NCI-H2227 treated with DMSO at 0.1 percent for 48 hours (cell line): ENCODE results near the gene RTRAF.
A peak's percentile ranks its signal among the peaks of the same experiment; 100 is the strongest.

Source experiments
- DNase-seq: peaks from one replicate; lab custom pipeline; 2025; lab: John Stamatoyannopoulos, UW

Gene RTRAF

GRCh38 chr14:51989293-51990234 lies at the start of gene RTRAF:
TSS of gene RTRAF (plus strand) at chr14:51989546. CDS start at chr14:51989640, 94 bp downstream.
- DNase-seq = peak; percentile 91

DNA sequence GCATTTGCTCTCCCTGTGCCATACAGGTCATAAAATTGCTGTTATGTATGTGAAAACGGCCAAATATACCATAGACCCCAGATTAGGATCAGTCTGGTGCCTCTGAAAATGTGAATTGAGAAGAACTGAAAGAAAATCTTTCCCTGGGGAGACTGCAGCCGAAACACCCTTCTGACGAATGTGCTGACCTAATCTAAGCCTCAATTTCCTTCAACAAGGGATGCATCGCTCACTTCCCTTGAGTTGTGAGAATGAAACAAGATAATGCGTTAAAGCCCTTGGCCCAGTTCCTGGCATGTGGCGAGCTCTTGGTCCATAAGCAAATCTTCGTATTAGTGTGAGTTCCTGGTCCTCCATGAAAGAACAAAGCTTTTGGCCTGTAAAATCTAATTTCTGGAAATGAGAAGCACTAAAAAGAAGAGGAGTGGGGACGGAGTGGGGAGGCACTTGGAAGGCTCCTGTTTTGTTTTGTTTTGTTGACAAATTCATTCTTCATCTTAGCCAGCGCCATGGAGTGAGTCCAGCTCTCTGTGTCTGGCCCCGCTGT lies 49.5 kb upstream of the RTRAF start:
- no peak for DNase-seq

DNA sequence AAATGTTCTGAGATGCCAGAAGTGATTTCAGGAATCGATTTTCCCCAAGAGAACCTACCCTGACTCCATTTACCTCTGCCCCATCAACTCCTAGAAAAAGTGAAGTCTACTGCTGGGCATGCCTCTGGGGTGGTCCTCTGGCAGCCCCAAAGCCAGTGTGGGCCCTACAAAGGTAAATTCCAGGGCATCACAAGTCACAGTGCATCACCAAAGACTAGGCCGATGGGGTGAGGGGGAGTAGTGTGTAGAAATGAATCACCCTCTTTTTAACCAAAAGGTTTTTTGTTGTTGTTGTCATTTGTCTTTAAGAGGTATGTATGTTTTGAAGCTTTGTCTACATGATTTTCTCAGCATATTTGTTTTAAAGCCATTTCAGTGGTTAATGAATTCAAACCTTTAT lies 46.4 kb upstream of the RTRAF start:
- DNase-seq = no peak

GRCh38 chr14:51950007-51950406 lies 39.3 kb upstream of the RTRAF start:
- DNase-seq = no peak

DNA sequence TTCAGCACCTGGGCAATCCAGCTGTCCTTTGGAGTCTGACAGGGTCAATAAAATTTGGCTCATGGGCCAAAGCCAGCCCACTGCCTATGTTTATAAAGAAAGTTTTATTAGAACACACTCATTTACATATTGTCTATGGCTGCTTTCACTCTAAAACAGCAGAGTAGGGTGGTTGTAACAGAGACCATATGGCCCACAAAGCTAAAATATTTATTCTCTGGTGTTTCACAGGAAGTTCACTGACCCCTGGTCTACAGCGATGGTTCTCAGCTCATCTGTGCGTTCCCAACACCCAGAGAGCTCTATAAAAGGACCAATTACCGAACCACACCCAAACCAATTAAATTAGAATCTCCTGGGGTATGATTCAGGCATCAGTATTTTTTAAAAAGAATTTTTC lies 37.7 kb upstream of the RTRAF start:
- no peak for DNase-seq

GRCh38 chr14:51954031-51954430 lies 35.3 kb upstream of the RTRAF start:
- DNase-seq = peak; percentile 9

- no peak for DNase-seq
These were observed 34.7 kb upstream of the RTRAF start for GRCh38 chr14:51954657-51955056.

DNA sequence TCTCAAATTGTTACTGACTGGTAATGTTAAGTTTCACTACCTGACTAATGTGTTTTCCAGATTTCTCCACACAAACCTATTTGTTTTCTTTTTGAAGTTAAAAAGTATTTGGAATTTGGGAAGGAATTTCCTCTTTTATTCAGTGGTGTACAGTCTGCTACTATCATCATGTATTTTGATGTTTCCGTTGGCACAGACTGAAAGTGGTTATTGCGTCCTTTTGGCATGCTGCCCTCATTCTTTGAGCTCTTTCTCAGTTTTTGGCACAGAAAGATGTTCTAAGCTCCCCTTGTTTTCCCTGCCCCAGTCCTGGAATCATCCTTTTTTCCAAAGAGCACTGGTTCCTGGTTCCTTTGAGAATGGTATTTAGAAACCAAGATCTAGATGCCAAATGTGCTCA lies 31.4 kb upstream of the RTRAF start:
- no peak for DNase-seq

DNA sequence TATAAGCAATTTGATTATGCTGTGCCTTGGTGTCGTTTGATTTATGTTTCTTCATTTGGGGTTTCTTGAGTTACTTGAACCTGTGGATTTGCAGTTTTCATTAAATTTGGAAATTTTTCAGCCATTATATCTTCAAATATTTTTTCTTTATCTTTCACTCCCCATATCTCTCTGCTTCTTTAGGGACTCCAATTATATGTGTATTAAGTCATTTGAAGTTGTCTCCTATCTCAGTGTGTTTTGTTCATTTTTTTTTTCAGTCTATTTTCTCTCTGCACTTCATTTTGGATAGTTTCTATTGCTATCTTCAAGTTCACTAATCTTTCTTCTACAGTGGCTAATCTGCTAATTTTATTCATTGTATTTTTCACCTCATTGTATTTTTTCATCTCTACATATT lies 29.4 kb upstream of the RTRAF start:
- no peak for DNase-seq

GRCh38 chr14:51960866-51961265 lies 28.5 kb upstream of the RTRAF start:
- DNase-seq = no peak

DNA sequence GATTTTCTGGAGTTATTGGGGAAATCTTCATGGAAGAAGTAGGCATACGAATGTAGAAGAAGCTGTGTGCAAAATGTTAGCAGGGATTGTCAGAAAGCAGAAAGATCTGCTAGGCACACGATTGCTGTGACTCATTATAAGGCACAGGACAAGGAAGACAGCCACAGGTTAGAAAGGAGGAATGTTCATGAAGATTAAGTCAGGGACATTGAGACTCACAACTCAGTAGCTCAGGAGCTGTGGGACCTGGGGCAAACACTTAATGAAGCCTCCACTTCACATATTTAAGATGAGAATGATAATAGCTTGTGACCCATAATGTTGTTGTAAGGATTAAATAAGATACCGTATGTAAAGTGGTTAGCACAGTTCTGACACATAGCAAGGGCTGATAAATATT lies 26.6 kb upstream of the RTRAF start:
- no peak for DNase-seq

GRCh38 chr14:51963286-51963685 lies 26.1 kb upstream of the RTRAF start:
- DNase-seq = no peak

DNA sequence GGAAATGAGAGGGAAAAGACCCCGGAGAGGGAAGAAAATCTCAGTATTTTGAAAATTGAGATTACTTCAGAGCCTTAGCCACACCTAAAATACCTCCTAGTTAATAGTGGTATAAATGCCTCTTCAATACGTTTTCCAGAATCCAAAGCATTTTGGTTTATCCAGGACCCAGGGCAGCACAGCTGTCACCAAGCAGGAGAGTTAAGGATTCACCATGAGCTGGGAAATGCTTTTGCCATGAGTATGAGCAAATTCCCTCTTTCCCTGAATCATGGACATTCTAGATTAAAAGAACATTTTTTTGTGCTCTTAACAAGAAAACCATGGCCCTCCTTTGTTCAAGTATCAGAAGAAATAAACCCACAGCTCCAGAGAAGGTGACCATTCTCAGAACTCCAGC lies 21.8 kb upstream of the RTRAF start:
- no peak for DNase-seq

GRCh38 chr14:51969852-51970540 lies 19.4 kb upstream of the RTRAF start:
- no peak for DNase-seq

GRCh38 chr14:51972566-51972965 lies 16.8 kb upstream of the RTRAF start:
- no peak for DNase-seq

- no peak for DNase-seq
These were observed 12.3 kb upstream of the RTRAF start for GRCh38 chr14:51977075-51977474.

- no peak for DNase-seq
These were observed 10.7 kb upstream of the RTRAF start for GRCh38 chr14:51978681-51979085.

- peak; percentile 74 for DNase-seq
These were observed 10.1 kb upstream of the RTRAF start for GRCh38 chr14:51979088-51979709.

GRCh38 chr14:51981218-51981854 lies 8.0 kb upstream of the RTRAF start:
- DNase-seq = no peak

GRCh38 chr14:51988221-51988620 lies 1.1 kb upstream of the RTRAF start:
- no peak for DNase-seq

DNA sequence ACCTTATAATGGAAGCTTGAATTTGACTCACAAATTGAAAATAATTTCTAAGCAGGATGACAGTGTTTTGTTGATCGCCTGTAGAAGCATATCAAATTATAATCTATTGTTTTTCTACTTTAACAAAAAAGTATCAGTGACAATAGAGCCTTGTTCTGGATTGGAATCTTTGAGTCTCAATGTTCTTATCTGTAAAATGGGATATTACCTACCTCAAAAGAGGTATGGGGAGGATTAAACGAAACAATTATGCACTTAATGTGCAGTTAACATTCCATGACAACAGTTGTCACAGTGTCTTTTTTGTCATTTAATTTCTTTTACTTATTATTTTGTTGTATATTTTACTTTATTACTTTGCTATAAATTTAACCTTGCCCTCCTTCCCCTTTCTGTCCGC lies 1.1 kb downstream of the RTRAF start:
- no peak for DNase-seq

- no peak for DNase-seq
These were observed 4.1 kb downstream of the RTRAF start for GRCh38 chr14:51993285-51993920.
